T-helper 1 cell treated with Interleukin-12 subunit alpha and Interleukin-12 subunit beta and Interleukin-4 antibody, amounts not matched to agents 30 μg/mL and 1 μg/mL, for 36 hours (primary cell): ENCODE measurements around the gene GRIP1.

Experiments used
- H3K27ac Mint-ChIP-seq: one replicate; pipeline ENCODE4 v1.8.0; 2021; ENCODE audit warnings: mild to moderate bottlenecking, mixed read lengths
- H3K27me3 Mint-ChIP-seq: one replicate; pipeline ENCODE4 v1.8.0; 2021; ENCODE audit warnings: low read depth, mixed read lengths
- H3K36me3 Mint-ChIP-seq: one replicate; pipeline ENCODE4 v1.8.0; 2021; ENCODE audit warnings: low read depth, mixed read lengths
- H3K4me1 Mint-ChIP-seq: one replicate; pipeline ENCODE4 v1.8.0; 2021; ENCODE audit warnings: low read depth, mixed read lengths
- H3K4me3 Mint-ChIP-seq: one replicate; pipeline ENCODE4 v1.8.0; 2021; ENCODE audit warnings: mild to moderate bottlenecking, moderate library complexity, mixed read lengths
- H3K9me3 Mint-ChIP-seq: one replicate; pipeline ENCODE4 v1.8.0; 2021; ENCODE audit warnings: mixed read lengths

The GRIP1 gene, protein sequence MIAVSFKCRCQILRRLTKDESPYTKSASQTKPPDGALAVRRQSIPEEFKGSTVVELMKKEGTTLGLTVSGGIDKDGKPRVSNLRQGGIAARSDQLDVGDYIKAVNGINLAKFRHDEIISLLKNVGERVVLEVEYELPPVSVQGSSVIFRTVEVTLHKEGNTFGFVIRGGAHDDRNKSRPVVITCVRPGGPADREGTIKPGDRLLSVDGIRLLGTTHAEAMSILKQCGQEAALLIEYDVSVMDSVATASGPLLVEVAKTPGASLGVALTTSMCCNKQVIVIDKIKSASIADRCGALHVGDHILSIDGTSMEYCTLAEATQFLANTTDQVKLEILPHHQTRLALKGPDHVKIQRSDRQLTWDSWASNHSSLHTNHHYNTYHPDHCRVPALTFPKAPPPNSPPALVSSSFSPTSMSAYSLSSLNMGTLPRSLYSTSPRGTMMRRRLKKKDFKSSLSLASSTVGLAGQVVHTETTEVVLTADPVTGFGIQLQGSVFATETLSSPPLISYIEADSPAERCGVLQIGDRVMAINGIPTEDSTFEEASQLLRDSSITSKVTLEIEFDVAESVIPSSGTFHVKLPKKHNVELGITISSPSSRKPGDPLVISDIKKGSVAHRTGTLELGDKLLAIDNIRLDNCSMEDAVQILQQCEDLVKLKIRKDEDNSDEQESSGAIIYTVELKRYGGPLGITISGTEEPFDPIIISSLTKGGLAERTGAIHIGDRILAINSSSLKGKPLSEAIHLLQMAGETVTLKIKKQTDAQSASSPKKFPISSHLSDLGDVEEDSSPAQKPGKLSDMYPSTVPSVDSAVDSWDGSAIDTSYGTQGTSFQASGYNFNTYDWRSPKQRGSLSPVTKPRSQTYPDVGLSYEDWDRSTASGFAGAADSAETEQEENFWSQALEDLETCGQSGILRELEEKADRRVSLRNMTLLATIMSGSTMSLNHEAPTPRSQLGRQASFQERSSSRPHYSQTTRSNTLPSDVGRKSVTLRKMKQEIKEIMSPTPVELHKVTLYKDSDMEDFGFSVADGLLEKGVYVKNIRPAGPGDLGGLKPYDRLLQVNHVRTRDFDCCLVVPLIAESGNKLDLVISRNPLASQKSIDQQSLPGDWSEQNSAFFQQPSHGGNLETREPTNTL

DNA sequence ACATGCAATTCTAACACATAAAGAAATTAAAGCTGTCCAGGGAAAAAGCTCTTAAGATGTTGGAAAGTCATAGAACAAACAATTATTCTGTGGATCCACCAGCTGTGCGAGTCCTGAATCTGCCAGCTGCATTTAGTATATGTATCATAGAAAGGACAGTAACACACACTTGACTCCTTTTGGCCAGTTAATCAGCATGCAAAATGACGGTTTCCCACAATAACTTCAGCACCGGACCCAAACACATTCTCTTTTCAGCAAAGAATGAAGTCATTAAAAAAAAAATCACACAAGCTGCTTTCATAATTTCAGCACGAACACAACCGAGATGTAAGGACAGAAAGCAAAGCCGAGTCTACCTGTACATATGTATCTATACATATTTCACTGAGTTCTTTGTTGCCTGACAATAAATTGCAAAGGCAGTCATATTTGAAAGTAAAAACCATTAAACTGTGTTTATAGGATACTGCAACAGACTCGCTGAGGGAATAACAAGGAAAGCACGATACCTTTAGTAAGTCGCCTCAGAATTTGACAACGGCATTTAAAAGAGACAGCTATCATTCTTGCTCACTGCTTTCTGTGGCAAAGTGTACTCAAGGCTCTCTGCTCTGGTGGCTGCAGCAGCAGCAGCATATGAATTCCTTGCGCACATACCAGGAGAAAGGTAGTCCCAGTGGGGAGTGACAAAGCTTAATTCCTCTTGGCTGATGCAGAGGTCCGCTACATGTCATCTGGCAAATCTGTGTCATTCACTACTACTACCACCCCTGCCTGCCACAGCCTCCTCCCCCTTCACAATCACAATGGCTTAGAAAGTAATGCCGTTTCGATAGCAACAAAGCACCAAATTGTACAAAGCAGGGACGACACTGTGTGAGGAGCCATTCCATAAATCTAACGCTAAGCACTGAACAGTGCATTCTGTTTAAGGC is at the start of gene GRIP1:
TSS of gene GRIP1 (minus strand) at position 739 of the 938 bp plus-strand sequence. CDS start at position 567, 172 bp downstream.
- H3K9me3 Mint-ChIP-seq: no peaks in the 10 kb centered on the region
- H3K4me3 Mint-ChIP-seq: no peak within 1 kb of the TSS
- H3K27me3 Mint-ChIP-seq: peaks cover 26% of the 10 kb centered on the region
- no peak within 1 kb of the TSS for H3K27ac Mint-ChIP-seq
- H3K4me1 Mint-ChIP-seq: no peaks in the 10 kb centered on the region
- no peaks in the 10 kb centered on the region for H3K36me3 Mint-ChIP-seq

GRCh38 chr12:66726556-66726955 is 47.7 kb upstream of the GRIP1 start:
- no peaks in the 10 kb centered on the region for H3K36me3 Mint-ChIP-seq
- no peaks in the 10 kb centered on the region for H3K9me3 Mint-ChIP-seq
- H3K4me1 Mint-ChIP-seq: no peaks in the 10 kb centered on the region
- H3K27ac Mint-ChIP-seq: no peak overlapping the region
- H3K4me3 Mint-ChIP-seq: no peak overlapping the region
- H3K27me3 Mint-ChIP-seq: peaks cover 12% of the 10 kb centered on the region

DNA sequence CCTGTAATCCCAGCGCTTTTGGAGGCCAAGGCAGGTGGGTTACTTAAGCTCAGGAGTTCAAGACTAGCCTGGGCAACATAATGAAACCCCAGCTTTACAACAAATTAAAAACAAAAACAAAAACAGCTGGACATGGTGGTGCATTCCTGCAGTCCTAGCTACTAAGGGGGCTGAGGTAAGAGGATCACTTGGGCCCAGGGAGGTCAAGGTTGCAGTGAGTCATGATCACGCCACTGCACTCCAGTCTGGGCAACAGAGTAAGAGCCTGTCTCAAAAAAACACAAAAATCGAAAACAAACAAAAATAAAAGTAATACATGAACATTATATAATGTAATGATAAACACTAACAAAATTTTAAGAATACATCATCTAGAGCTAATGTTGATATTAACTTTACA is 46.2 kb upstream of the GRIP1 start:
- Mint-ChIP-seq H3K9me3 (no peaks in the 10 kb centered on the region), H3K27me3 (peaks cover 12% of the 10 kb centered on the region), H3K27ac (no peak overlapping the region), H3K4me1 (no peaks in the 10 kb centered on the region), H3K4me3 (no peak overlapping the region), H3K36me3 (no peaks in the 10 kb centered on the region)

- Mint-ChIP-seq H3K27me3 (peaks cover 12% of the 10 kb centered on the region), H3K9me3 (no peaks in the 10 kb centered on the region), H3K27ac (no peak overlapping the region), H3K4me1 (no peaks in the 10 kb centered on the region), H3K4me3 (no peak overlapping the region), H3K36me3 (no peaks in the 10 kb centered on the region)
Measured at GRCh38 chr12:66724616-66725015, 45.7 kb upstream of the GRIP1 start.

DNA sequence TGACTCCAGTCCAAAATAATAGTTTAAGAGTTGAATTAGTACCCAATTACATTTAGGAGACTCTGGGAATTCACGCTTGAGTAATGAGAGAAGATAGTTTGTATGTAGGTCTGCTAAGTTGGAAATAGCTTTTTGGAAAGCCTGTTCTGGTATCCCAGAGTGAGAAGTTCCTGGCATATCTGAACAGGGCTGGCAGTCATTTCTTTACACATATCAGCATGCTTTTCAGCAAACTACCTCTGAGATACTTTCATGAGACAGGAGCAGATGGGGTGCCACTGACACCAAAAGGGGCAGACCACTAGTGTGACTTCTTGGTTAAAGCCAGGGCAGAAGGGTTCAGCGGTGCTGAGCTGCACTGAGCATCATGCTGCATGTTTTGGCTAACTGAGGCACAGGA is 45.1 kb upstream of the GRIP1 start:
- peaks cover 12% of the 10 kb centered on the region for H3K27me3 Mint-ChIP-seq
- H3K36me3 Mint-ChIP-seq: no peaks in the 10 kb centered on the region

GRCh38 chr12:66719862-66720261 is 41.0 kb upstream of the GRIP1 start:
- Mint-ChIP-seq H3K9me3 (no peaks in the 10 kb centered on the region), H3K4me1 (peaks cover 1% of the 10 kb centered on the region), H3K36me3 (no peaks in the 10 kb centered on the region), H3K27ac (no peak overlapping the region), H3K4me3 (no peak overlapping the region), H3K27me3 (peaks cover 6% of the 10 kb centered on the region)

More for the DNA sequence above, 45.1 kb upstream of the GRIP1 start:
- Mint-ChIP-seq H3K9me3 (no peaks in the 10 kb centered on the region), H3K27ac (no peak overlapping the region), H3K4me3 (no peak overlapping the region), H3K4me1 (no peaks in the 10 kb centered on the region)

DNA sequence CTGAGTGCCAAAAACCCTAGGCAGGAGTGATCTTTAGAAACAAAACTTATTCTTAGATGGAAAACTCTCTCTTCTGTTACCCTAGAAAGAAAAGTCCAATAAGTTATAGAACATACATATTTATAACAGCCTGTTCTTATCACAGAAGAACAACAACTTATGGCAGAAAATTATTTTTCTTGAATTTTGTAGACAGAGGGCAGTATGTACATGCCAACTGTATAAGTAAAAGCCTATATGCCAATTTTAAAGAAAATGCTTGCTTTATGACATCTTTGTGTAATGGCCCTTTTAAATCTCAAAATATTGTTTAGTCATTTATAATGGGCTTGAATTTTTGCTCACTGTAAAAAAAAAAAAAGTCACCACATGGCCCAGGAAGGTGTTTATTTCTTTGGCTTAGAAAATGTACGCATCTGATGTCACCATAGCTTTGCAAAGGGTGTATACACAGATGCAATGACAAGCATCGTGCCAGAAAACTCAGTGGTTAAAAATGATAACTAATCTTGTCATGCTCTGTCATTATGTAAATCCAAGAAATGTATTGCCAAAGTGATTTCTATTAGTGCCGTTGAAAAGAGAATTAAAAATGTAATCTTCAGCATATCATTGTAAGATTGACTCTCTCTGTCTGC is 38.3 kb upstream of the GRIP1 start:
- Mint-ChIP-seq H3K36me3 (no peaks in the 10 kb centered on the region), H3K4me3 (no peak overlapping the region), H3K27me3 (peaks cover 4% of the 10 kb centered on the region), H3K4me1 (peaks cover 10% of the 10 kb centered on the region), H3K27ac (no peak overlapping the region), H3K9me3 (no peaks in the 10 kb centered on the region)

- Mint-ChIP-seq H3K27ac (no peak overlapping the region), H3K4me3 (no peak overlapping the region), H3K4me1 (peaks cover 10% of the 10 kb centered on the region), H3K36me3 (no peaks in the 10 kb centered on the region), H3K27me3 (peaks cover 4% of the 10 kb centered on the region), H3K9me3 (no peaks in the 10 kb centered on the region)
Measured at GRCh38 chr12:66716522-66716921, 37.6 kb upstream of the GRIP1 start.

DNA sequence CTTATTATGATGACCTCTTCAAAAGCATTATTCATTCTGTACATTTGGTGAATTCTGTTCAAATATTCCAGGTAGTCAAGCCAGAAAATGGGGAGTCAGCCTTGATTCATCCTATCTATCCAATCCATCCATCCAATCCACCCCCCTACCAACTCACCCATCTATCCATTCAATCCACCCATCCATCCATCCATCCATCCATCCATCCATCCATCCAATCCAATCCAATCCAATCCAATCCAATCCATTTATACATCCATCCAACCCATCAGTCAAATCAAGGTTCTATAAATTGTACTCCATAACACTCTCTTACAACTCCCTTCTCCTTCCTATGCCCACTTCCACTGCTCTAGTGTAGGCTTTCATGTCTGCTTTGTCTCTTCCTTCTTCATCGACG is 35.8 kb upstream of the GRIP1 start:
- Mint-ChIP-seq H3K27ac (no peak overlapping the region), H3K36me3 (no peaks in the 10 kb centered on the region), H3K9me3 (no peaks in the 10 kb centered on the region), H3K27me3 (peaks cover 10% of the 10 kb centered on the region), H3K4me1 (peaks cover 10% of the 10 kb centered on the region), H3K4me3 (peak overlapping the region; percentile 5)

DNA sequence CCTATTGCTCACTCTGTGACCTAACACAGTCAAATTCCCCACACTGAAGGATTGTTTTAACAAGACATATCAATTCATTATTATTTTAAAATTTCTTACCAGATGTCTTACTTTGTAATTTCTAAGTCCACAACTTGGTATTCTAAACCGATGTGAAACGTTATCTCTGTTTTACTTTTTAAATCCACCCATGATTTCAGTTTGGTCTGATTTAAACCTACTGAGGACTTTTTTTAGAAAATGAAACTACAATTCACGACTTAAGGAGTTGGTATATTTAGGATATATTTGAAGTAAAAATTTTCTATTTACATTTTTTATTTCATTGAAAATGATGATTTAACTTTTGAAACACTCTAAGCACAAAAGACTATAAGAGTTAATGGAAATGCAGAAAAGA is 35.1 kb upstream of the GRIP1 start:
- Mint-ChIP-seq H3K4me1 (peaks cover 16% of the 10 kb centered on the region), H3K36me3 (no peaks in the 10 kb centered on the region), H3K27me3 (peaks cover 17% of the 10 kb centered on the region), H3K4me3 (peak overlapping the region; percentile 13), H3K9me3 (no peaks in the 10 kb centered on the region), H3K27ac (no peak overlapping the region)

GRCh38 chr12:66709893-66710292 is 31.0 kb upstream of the GRIP1 start:
- Mint-ChIP-seq H3K27ac (no peak overlapping the region), H3K9me3 (no peaks in the 10 kb centered on the region), H3K36me3 (no peaks in the 10 kb centered on the region), H3K4me3 (no peak overlapping the region), H3K27me3 (peaks cover 20% of the 10 kb centered on the region), H3K4me1 (peaks cover 18% of the 10 kb centered on the region)

DNA sequence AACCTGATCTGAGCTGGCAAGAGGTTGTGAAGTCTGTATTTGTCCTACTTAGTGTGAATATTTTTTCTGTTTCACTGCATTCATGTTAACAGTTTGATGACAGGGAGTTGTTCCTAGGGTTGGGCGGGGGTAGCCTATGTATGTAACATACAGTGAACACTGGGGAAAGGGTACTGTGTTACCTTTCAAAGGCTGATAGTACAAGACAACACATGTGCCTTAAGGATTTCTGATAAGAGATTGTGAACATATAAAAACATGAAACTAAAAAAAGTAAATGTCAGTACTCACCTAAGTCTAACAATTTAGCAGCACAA is 30.5 kb upstream of the GRIP1 start:
- H3K4me3 Mint-ChIP-seq: no peak overlapping the region
- H3K9me3 Mint-ChIP-seq: no peaks in the 10 kb centered on the region
- no peaks in the 10 kb centered on the region for H3K36me3 Mint-ChIP-seq
- H3K27ac Mint-ChIP-seq: no peak overlapping the region
- H3K27me3 Mint-ChIP-seq: peaks cover 20% of the 10 kb centered on the region
- peaks cover 14% of the 10 kb centered on the region for H3K4me1 Mint-ChIP-seq

DNA sequence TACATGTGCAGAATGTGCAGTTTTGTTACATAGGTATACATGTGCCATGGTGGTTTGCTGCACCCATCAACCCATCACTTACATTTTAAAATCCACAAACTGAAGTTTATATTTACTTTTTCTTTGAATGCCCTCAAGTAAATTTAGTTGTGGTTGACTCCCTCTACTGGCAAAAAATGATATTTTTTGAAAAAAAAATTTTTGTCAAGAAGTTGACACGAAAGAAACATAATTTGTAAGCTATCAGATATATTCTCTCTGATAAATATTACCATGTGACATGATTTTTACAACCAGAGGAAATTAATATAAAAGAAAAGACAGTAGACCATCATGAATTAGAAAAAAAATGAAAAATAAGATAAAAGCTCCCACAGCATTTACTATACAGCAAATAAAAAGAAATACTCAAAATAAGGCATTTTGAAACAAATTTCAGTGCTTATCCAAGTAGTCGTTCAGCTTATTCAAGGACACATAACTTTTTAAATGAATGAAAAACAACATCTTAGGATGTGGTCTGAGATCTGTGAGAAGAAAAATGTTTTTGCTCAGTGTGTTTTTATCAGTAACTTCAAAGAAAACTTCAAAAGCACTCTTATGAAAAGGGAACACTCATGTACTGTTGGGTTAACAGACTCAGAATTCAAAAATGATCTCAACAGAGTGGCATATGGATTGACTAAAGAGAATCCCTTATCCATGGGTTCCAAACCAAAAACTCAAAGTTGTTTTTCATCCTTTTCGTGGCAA is 30.0 kb upstream of the GRIP1 start:
- Mint-ChIP-seq H3K4me3 (no peak overlapping the region), H3K9me3 (no peaks in the 10 kb centered on the region), H3K27me3 (peaks cover 20% of the 10 kb centered on the region), H3K27ac (no peak overlapping the region), H3K36me3 (no peaks in the 10 kb centered on the region), H3K4me1 (peaks cover 14% of the 10 kb centered on the region)
